GM10248 (cell line): Measurements from ENCODE around the gene STEAP2.

Source experiments
- CTCF ChIA-PET: fragments of 300-600 bp; sonication (Branson Sonifier 250); formaldehyde crosslinking; extraction: SDS; loops from one replicate; lab custom pipeline; 2021; ENCODE audit warnings: antibody characterized with exemption; lab: Yijun Ruan, JAX
- POLR2A ChIA-PET: fragments of 350-650 bp; sonication (Branson Sonifier 250); formaldehyde crosslinking; extraction: SDS; loops from one replicate; lab custom pipeline; 2020; ENCODE audit warnings: antibody characterized with exemption; lab: Yijun Ruan, JAX
- DNase-seq: peaks from one replicate; pipeline ENCODE4 v3.0.0; 2012; ENCODE audit errors: extremely low spot score
- TF ChIP-seq, protein P1 (sequence below): IDR thresholded peaks from 2 replicates; pipeline ENCODE4 v1.5.1; 2012; ENCODE audit warnings: mild to moderate bottlenecking, low read depth; ENCODE audit errors: extremely low read depth, missing control alignments, control extremely low read depth

STEAP2 gene

DNA sequence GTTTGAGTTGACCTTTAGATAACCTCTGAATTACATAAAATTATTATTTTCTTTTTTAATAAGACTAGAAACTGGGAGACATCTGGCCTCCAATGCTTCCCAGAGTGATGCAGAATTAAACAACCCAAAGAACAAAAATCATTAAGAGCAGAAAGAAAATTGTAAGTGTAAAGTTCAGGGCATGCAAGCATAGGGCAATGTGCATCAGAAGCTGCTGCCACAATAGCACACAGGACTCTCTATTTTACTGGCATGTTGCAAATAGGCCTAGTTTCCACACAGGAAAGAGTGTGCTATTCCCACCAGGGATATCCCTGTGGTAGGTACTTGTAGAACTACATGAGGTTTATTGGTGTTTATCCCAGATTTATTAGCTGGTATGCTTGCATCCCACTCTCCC is 20.5 kb upstream of the STEAP2 start:
- POLR2A ChIA-PET: no interaction called here
- DNase-seq: no peak
- TF ChIP-seq, protein P1, sequence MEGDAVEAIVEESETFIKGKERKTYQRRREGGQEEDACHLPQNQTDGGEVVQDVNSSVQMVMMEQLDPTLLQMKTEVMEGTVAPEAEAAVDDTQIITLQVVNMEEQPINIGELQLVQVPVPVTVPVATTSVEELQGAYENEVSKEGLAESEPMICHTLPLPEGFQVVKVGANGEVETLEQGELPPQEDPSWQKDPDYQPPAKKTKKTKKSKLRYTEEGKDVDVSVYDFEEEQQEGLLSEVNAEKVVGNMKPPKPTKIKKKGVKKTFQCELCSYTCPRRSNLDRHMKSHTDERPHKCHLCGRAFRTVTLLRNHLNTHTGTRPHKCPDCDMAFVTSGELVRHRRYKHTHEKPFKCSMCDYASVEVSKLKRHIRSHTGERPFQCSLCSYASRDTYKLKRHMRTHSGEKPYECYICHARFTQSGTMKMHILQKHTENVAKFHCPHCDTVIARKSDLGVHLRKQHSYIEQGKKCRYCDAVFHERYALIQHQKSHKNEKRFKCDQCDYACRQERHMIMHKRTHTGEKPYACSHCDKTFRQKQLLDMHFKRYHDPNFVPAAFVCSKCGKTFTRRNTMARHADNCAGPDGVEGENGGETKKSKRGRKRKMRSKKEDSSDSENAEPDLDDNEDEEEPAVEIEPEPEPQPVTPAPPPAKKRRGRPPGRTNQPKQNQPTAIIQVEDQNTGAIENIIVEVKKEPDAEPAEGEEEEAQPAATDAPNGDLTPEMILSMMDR: no peak
- CTCF ChIA-PET: interaction anchor here (1.7 kb wide), 1 partner anchor 12 kb away, joined by 4 read pairs; no protein-coding TSS in a partner anchor

DNA sequence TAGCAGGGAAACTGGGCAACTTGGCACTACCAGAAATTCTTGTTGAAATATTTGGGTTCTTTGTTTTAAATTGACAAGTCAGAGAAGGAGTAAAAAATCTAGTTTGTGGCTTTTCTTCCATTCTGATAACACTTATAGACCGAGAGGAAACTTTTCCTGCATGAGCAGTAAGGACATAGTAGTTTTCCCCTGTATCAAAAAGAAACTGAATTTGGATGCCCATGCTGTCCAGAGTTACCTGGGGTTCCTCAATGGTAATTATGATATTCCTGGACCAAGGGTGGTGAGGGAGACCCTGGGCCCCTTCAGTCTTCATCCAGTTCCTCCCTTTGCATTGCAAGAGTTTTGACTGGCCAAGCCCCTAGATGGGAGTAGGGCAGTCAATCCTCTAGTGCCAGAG is 19.9 kb upstream of the STEAP2 start:
- POLR2A ChIA-PET: no interaction called here
- no peak for DNase-seq
- TF ChIP-seq, protein P1: no peak
- CTCF ChIA-PET: no interaction called here

DNA sequence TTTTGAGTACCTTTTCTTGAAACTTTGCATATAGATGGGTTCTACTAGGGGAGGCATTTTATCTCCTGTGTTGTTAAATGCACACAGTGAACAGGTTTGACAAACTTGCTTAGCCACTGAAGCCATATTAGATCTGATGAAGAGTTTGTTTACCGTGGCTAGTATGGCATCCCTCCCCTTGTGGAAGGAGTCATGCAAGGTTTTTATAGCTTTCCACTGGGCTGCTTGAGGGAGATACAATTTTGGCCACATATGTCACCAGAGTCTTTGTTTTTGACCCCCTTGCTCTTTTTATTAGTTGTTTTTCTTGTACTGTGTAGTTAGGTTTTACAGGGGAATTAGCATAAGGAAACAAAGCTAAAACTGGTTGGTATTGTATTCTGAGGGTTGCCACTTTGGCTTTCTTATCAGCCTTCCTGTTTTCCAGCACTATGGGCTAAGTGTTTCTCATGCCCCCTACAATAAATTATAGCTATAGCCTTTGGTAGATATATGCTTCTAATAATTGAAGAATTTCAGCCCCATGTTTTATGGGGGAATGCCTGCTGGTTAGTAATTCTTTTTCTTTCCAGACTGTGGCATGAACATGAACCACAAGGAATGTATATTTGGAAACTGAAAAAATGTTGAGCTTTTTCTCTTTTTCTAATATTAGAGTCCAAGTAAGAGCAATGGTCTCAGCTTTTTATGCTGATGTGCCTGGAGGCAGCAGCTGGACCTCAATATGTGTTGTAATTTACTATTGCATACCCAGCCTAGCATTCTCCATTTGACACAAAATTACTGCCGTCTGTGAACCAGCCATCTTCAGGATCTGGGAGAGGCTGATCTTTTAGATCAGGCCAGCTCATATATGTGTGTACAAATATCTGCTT is 18.4 kb upstream of the STEAP2 start:
- CTCF ChIA-PET: interaction anchor here (1.0 to 2.9 kb wide), 10 partner anchors 14 to 262 kb away, joined by 3 to 14 read pairs (median 3); partner anchors contain the start of gene STEAP2
- POLR2A ChIA-PET: no interaction called here
- TF ChIP-seq, protein P1: no peak
- DNase-seq: no peak

DNA sequence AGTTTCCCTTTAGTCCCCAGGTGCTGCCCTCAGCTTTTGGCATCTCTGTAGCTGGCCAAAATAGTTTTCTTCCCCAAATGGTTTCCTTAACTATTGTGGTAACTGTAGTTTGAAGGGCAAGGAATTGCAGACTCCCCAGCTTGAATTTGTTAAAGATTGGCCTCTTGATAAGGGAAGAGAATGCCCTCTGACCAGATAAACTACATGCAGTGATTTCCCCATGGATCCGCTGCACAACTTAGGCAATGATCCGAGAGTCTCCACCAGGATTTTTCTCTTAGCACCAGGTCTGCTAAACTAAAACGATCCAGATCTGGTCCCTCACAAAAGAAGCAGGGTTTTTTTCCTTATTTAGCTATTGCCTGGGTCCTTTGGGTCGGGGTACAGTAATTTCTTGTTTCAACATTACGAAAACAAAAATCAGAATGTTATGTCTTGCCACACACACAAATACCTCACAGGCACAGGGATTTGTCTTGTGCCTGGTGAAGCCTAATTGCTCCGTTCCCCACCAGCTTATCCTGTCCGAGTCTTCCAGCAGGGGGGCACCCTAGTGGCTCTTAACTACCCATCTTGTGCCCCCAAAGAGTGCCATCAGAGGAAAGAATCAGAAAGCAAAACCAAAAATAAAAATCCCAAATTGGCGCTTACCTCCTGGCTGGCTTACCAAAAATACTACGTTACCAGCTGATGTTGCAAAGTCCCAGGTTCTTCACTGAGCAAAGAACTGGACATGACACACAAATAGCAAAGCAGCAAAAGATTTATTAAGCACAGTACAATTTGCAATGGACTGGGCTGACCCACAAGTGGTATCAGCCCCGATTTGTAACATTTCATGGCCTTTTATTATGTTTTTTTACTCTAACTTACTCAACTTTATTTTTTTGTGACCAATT is 16.4 kb upstream of the STEAP2 start:
- no peak for DNase-seq
- ChIA-PET CTCF (interaction anchor here (1.1 to 2.9 kb wide), 7 partner anchors 12 to 49 kb away, joined by 3 to 14 read pairs (median 4); partner anchors contain the start of genes STEAP1 and STEAP2), POLR2A (no interaction called here)
- TF ChIP-seq, protein P1: no peak

GRCh38 chr7:90201500-90202195 is 9.9 kb upstream of the STEAP2 start:
- CTCF ChIA-PET: no interaction called here
- TF ChIP-seq, protein P1: no peak
- POLR2A ChIA-PET: no interaction called here
- DNase-seq: no peak
